ENCODE data around the gene DHX29. TPM values are rescaled to one million over a fixed set of nuclear protein-coding genes. Genes with fewer than 3 reads are reported as not detected.

DHX29 gene
- total and polyA plus RNA-seq, 4 donors: 9.9 to 27.0 (median 21.8) TPM

GRCh38 chr5:55305345-55305744 lies 2.1 kb downstream of the DHX29 start:
- H3K9me3 ChIP-seq (ENCODE audit: control insufficient read depth, low read length): no peaks in the 10 kb centered on the region
- H3K27ac ChIP-seq (ENCODE audit: low read depth in 1 of 2, low read length in 2 of 2): no peak overlapping the region
- H3K4me1 ChIP-seq (ENCODE audit: control insufficient read depth in 1 of 2, insufficient read depth in 2 of 2, low read length in 2 of 2): peaks cover 0 to 6% of the 10 kb centered on the region in 2 donors
- H3K4me3 ChIP-seq (ENCODE audit: low read length in 2 of 2): no peak overlapping the region
- peaks cover 0 to 9% of the 10 kb centered on the region in 2 donors for H3K36me3 ChIP-seq (ENCODE audit: control insufficient read depth in 1 of 2, insufficient read depth in 2 of 2, low read length in 1 of 2)
- 48 to 51% methylated on average over 4 of the region's 4 CpGs for WGBS, 2 donors
- H3K27me3 ChIP-seq (ENCODE audit: control insufficient read depth in 1 of 2, insufficient read depth in 2 of 2, low read length in 1 of 2): no peaks in the 10 kb centered on the region
- DNase-seq (no peak), ATAC-seq (ENCODE audit: low FRiP score) (no peak)
- intact Hi-C loops (cut with DNase I): no loop called here

- no peaks in the 10 kb centered on the region for H3K27me3 ChIP-seq (ENCODE audit: control insufficient read depth in 1 of 2, insufficient read depth in 2 of 2, low read length in 1 of 2)
- no peak overlapping the region for H3K4me3 ChIP-seq (ENCODE audit: low read length in 2 of 2)
- H3K36me3 ChIP-seq (ENCODE audit: control insufficient read depth in 1 of 2, insufficient read depth in 2 of 2, low read length in 1 of 2): peaks cover 0 to 9% of the 10 kb centered on the region in 2 donors
- peaks cover 0 to 6% of the 10 kb centered on the region in 2 donors for H3K4me1 ChIP-seq (ENCODE audit: control insufficient read depth in 1 of 2, insufficient read depth in 2 of 2, low read length in 2 of 2)
- ATAC-seq (ENCODE audit: low FRiP score) (no peak), DNase-seq (no peak)
- intact Hi-C loops (cut with DNase I): no loop called here
- no peak overlapping the region for H3K27ac ChIP-seq (ENCODE audit: low read depth in 1 of 2, low read length in 2 of 2)
- WGBS, 2 donors: 90% methylated on average over 6 of the region's 6 CpGs
- no peaks in the 10 kb centered on the region for H3K9me3 ChIP-seq (ENCODE audit: control insufficient read depth, low read length)
These were observed 2.9 kb downstream of the DHX29 start for GRCh38 chr5:55304584-55304983.

DNA sequence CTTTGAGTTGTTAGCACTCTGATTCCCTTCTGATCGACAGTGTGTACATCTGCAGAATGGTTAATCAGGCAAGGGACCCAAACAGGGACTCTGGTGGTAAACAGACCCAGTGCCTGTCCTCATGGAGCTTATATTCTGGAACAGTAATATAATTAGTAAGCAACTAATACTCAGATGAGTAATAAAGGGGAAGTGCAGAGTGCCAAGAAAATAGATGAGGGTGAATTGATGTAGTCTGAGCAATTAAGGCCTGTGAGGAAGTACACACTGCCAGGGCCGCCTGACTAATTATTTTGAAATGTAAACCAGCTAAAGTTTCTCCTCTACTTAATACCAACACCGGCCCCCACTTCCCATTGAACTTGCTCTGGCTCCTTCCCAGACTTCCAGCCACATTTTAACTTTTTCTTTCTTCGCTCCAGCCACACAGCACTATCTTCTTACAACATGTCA lies 4.2 kb downstream of the DHX29 start:
- 62 to 67% methylated on average over 4 of the region's 4 CpGs for WGBS, 2 donors
- DNase-seq: no peak
- Histone ChIP-seq H3K4me1 (ENCODE audit: control insufficient read depth in 1 of 2, insufficient read depth in 2 of 2, low read length in 2 of 2) (peaks cover 0 to 6% of the 10 kb centered on the region in 2 donors), H3K4me3 (ENCODE audit: low read length in 2 of 2) (no peak overlapping the region), H3K27ac (ENCODE audit: low read depth in 1 of 2, low read length in 2 of 2) (no peak overlapping the region), H3K9me3 (ENCODE audit: control insufficient read depth, low read length) (no peaks in the 10 kb centered on the region), H3K27me3 (ENCODE audit: control insufficient read depth in 1 of 2, insufficient read depth in 2 of 2, low read length in 1 of 2) (no peaks in the 10 kb centered on the region), H3K36me3 (ENCODE audit: control insufficient read depth in 1 of 2, insufficient read depth in 2 of 2, low read length in 1 of 2) (peaks cover 0 to 9% of the 10 kb centered on the region in 2 donors)
- ATAC-seq (ENCODE audit: low FRiP score): no peak
- intact Hi-C loops (cut with DNase I): no loop called here

GRCh38 chr5:55300890-55301289 lies 6.6 kb downstream of the DHX29 start:
- no peaks in the 10 kb centered on the region for H3K9me3 ChIP-seq (ENCODE audit: control insufficient read depth, low read length)
- H3K4me3 ChIP-seq (ENCODE audit: low read length in 2 of 2): no peak overlapping the region
- intact Hi-C loops (cut with DNase I): no loop called here
- H3K27me3 ChIP-seq (ENCODE audit: control insufficient read depth in 1 of 2, insufficient read depth in 2 of 2, low read length in 1 of 2): no peaks in the 10 kb centered on the region
- ATAC-seq (ENCODE audit: low FRiP score): no peak
- no peak overlapping the region for H3K27ac ChIP-seq (ENCODE audit: low read depth in 1 of 2, low read length in 2 of 2)
- 98% methylated on average over 2 of the region's 2 CpGs for WGBS, 2 donors
- H3K36me3 ChIP-seq (ENCODE audit: control insufficient read depth in 1 of 2, insufficient read depth in 2 of 2, low read length in 1 of 2): peaks cover 0 to 9% of the 10 kb centered on the region in 2 donors
- H3K4me1 ChIP-seq (ENCODE audit: control insufficient read depth in 1 of 2, insufficient read depth in 2 of 2, low read length in 2 of 2): peaks cover 0 to 2% of the 10 kb centered on the region in 2 donors
- DNase-seq: no peak

GRCh38 chr5:55294935-55295334 lies 12.6 kb downstream of the DHX29 start:
- H3K4me3 ChIP-seq (ENCODE audit: low read length in 2 of 2): no peak overlapping the region
- H3K27ac ChIP-seq (ENCODE audit: low read depth in 1 of 2, low read length in 2 of 2): no peak overlapping the region
- peaks cover 0 to 6% of the 10 kb centered on the region in 2 donors for H3K36me3 ChIP-seq (ENCODE audit: control insufficient read depth in 1 of 2, insufficient read depth in 2 of 2, low read length in 1 of 2)
- 93 to 99% methylated on average over 1 of the region's 1 CpG for WGBS, 2 donors
- DNase-seq: no peak
- H3K4me1 ChIP-seq (ENCODE audit: control insufficient read depth in 1 of 2, insufficient read depth in 2 of 2, low read length in 2 of 2): no peaks in the 10 kb centered on the region
- no peaks in the 10 kb centered on the region for H3K9me3 ChIP-seq (ENCODE audit: control insufficient read depth, low read length)
- ATAC-seq (ENCODE audit: low FRiP score): no peak
- intact Hi-C loops (cut with DNase I): no loop called here
- H3K27me3 ChIP-seq (ENCODE audit: control insufficient read depth in 1 of 2, insufficient read depth in 2 of 2, low read length in 1 of 2): no peaks in the 10 kb centered on the region

- no peaks in the 10 kb centered on the region for H3K9me3 ChIP-seq (ENCODE audit: control insufficient read depth, low read length)
- no peaks in the 10 kb centered on the region for H3K4me1 ChIP-seq (ENCODE audit: control insufficient read depth in 1 of 2, insufficient read depth in 2 of 2, low read length in 2 of 2)
- peaks cover 3 to 13% of the 10 kb centered on the region in 2 donors for H3K36me3 ChIP-seq (ENCODE audit: control insufficient read depth in 1 of 2, insufficient read depth in 2 of 2, low read length in 1 of 2)
- no peak overlapping the region for H3K27ac ChIP-seq (ENCODE audit: low read depth in 1 of 2, low read length in 2 of 2)
- no peaks in the 10 kb centered on the region for H3K27me3 ChIP-seq (ENCODE audit: control insufficient read depth in 1 of 2, insufficient read depth in 2 of 2, low read length in 1 of 2)
- 82 to 90% methylated on average over 2 of the region's 2 CpGs for WGBS, 2 donors
- H3K4me3 ChIP-seq (ENCODE audit: low read length in 2 of 2): no peak overlapping the region
- intact Hi-C loops (cut with DNase I): no loop called here
- DNase-seq: no peak
- ATAC-seq (ENCODE audit: low FRiP score): no peak
These were observed 16.5 kb downstream of the DHX29 start for GRCh38 chr5:55290991-55291390.

DNA sequence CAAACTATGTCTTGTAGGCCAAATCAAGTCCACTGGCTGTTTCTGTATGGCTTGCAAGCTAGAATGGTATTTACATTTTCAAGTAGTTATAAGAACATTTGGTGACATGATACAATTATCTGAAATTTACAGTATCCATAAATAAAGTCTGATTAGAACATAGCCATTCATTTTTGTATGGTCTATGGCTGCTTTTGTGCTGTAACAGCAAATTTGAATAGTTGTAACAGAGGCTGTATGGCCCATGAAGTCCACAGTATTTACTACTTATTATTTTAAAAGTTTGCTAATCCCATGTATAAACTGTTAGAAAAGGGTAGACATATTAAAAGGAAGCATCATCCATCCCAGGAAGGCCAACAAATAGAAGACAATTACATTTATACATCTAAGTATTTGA lies 17.7 kb downstream of the DHX29 start:
- Histone ChIP-seq H3K4me3 (ENCODE audit: low read length in 2 of 2) (no peak overlapping the region), H3K9me3 (ENCODE audit: control insufficient read depth, low read length) (no peaks in the 10 kb centered on the region), H3K27ac (ENCODE audit: low read depth in 1 of 2, low read length in 2 of 2) (no peak overlapping the region), H3K27me3 (ENCODE audit: control insufficient read depth in 1 of 2, insufficient read depth in 2 of 2, low read length in 1 of 2) (no peaks in the 10 kb centered on the region), H3K36me3 (ENCODE audit: control insufficient read depth in 1 of 2, insufficient read depth in 2 of 2, low read length in 1 of 2) (peaks cover 3 to 9% of the 10 kb centered on the region in 2 donors), H3K4me1 (ENCODE audit: control insufficient read depth in 1 of 2, insufficient read depth in 2 of 2, low read length in 2 of 2) (no peaks in the 10 kb centered on the region)
- no peak for DNase-seq
- ATAC-seq (ENCODE audit: low FRiP score): no peak
- intact Hi-C loops (cut with DNase I): no loop called here

DNA sequence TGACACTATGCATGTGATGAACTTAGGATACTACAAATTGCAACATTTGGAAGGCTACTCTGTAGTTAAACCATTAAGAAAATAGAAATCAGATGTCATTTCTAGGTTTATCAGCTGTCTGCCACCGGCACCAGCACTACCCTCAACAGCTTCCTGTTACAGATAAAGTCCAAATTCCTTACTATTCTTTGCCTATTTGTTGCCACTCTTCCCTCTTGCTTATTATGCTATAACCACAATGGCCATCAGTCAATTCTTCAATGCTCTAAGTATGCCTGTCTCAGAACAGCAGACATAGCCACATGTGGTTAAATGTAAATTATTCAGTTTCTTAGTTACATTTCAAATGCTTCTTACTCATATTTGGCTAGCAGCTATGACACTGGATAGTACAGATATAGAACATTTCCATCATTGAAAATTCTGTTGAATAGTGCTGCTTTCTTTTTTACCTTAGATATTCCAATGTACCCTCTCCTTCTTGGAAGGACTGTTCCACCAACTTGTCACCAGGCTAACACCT lies 21.0 kb downstream of the DHX29 start:
- DNase-seq (no peak), ATAC-seq (ENCODE audit: low FRiP score) (no peak)
- Histone ChIP-seq H3K9me3 (ENCODE audit: control insufficient read depth, low read length) (no peaks in the 10 kb centered on the region), H3K27me3 (ENCODE audit: control insufficient read depth in 1 of 2, insufficient read depth in 2 of 2, low read length in 1 of 2) (no peaks in the 10 kb centered on the region), H3K27ac (ENCODE audit: low read depth in 1 of 2, low read length in 2 of 2) (no peak overlapping the region), H3K4me3 (ENCODE audit: low read length in 2 of 2) (no peak overlapping the region), H3K4me1 (ENCODE audit: control insufficient read depth in 1 of 2, insufficient read depth in 2 of 2, low read length in 2 of 2) (no peaks in the 10 kb centered on the region), H3K36me3 (ENCODE audit: control insufficient read depth in 1 of 2, insufficient read depth in 2 of 2, low read length in 1 of 2) (peaks cover 7 to 9% of the 10 kb centered on the region in 2 donors)
- intact Hi-C loops (cut with DNase I): no loop called here
- WGBS, 2 donors: 14 to 24% methylated on average over 1 of the region's 1 CpG

DNA sequence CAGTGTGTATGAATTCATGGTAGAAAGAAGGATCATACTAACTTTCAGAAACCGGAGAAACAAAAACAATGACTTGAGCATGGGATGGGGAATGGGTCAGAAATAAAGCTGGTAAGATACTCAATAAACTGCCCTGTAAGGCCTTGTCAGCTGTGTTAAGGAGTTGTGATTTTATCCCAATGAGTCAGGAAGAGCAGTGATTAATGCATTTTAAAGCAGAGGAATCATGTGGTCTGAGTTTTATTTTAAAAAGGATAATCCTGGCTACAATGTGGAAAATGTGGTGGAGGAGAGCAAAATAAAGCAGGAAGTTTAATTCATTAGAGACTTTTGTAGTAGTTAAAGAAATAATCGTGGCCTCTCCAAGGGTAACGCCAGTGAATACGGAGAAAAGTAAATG lies 28.7 kb downstream of the DHX29 start:
- 71 to 83% methylated on average over 4 of the region's 4 CpGs for WGBS, 2 donors
- Histone ChIP-seq H3K4me1 (ENCODE audit: control insufficient read depth in 1 of 2, insufficient read depth in 2 of 2, low read length in 2 of 2) (no peaks in the 10 kb centered on the region), H3K9me3 (ENCODE audit: control insufficient read depth, low read length) (no peaks in the 10 kb centered on the region), H3K27ac (ENCODE audit: low read depth in 1 of 2, low read length in 2 of 2) (no peak overlapping the region), H3K4me3 (ENCODE audit: low read length in 2 of 2) (no peak overlapping the region), H3K36me3 (ENCODE audit: control insufficient read depth in 1 of 2, insufficient read depth in 2 of 2, low read length in 1 of 2) (peaks cover 4 to 11% of the 10 kb centered on the region in 2 donors), H3K27me3 (ENCODE audit: control insufficient read depth in 1 of 2, insufficient read depth in 2 of 2, low read length in 1 of 2) (no peaks in the 10 kb centered on the region)
- DNase-seq (no peak), ATAC-seq (ENCODE audit: low FRiP score) (no peak)
- intact Hi-C loops (cut with DNase I): no loop called here

Measured in aorta (tissue), 5 donors.